ENCODE measurements around the gene STIM2.
A peak's percentile ranks its signal among the peaks of the same experiment; 100 is the strongest.

Gene STIM2

GRCh38 chr4:26884026-26884425 lies 23.4 kb downstream of the STIM2 start:
- Histone ChIP-seq H2AFZ (ENCODE audit: low read length) (no peak overlapping the region), H3K36me3 (ENCODE audit: insufficient read depth, low read length) (no peaks in the 10 kb centered on the region; the same call in 1 of the 2 replicates), H4K20me1 (ENCODE audit: insufficient read depth, low read length, poor library complexity, severe bottlenecking) (peaks cover 11% of the 10 kb centered on the region), H3K9me3 (ENCODE audit: insufficient read depth, low read depth, low read length) (no peaks in the 10 kb centered on the region), H3K9me2 (replicated peaks; ENCODE audit: low read depth, low read length) (no peaks in the 10 kb centered on the region), H3K27me3 (ENCODE audit: insufficient read depth, low read length, poor library complexity, severe bottlenecking) (no peaks in the 10 kb centered on the region), H3K79me2 (ENCODE audit: insufficient read depth, low read length) (peaks cover 63% of the 10 kb centered on the region), H3K4me1 (ENCODE audit: insufficient read depth, low read length, poor library complexity, severe bottlenecking) (peaks cover 41% of the 10 kb centered on the region), H3K4me3 (ENCODE audit: low read length, poor library complexity, severe bottlenecking) (peak overlapping the region; percentile 2), H3K4me2 (ENCODE audit: low read depth, low read length, poor library complexity, severe bottlenecking) (peak overlapping the region; percentile 37), H3K9ac (ENCODE audit: low read depth, low read length, poor library complexity, severe bottlenecking) (no peak overlapping the region), H3F3A (ENCODE audit: low read depth) (no peaks in the 10 kb centered on the region)
- TF ChIP-seq CTCF (conservative IDR thresholded peaks at IDR 0.05; ENCODE audit: low read length) (no peak), EZH2phosphoT487 (IDR thresholded peaks at IDR 0.05; ENCODE audit: borderline replicate concordance) (no peak)

- Histone ChIP-seq H3F3A (ENCODE audit: low read depth) (no peaks in the 10 kb centered on the region), H3K4me1 (ENCODE audit: insufficient read depth, low read length, poor library complexity, severe bottlenecking) (peaks cover 41% of the 10 kb centered on the region), H4K20me1 (ENCODE audit: insufficient read depth, low read length, poor library complexity, severe bottlenecking) (peaks cover 11% of the 10 kb centered on the region), H2AFZ (ENCODE audit: low read length) (no peak overlapping the region), H3K79me2 (ENCODE audit: insufficient read depth, low read length) (peaks cover 63% of the 10 kb centered on the region), H3K9me2 (replicated peaks; ENCODE audit: low read depth, low read length) (no peaks in the 10 kb centered on the region), H3K27me3 (ENCODE audit: insufficient read depth, low read length, poor library complexity, severe bottlenecking) (no peaks in the 10 kb centered on the region), H3K4me3 (ENCODE audit: low read length, poor library complexity, severe bottlenecking) (peak overlapping the region; percentile 2), H3K9ac (ENCODE audit: low read depth, low read length, poor library complexity, severe bottlenecking) (no peak overlapping the region), H3K4me2 (ENCODE audit: low read depth, low read length, poor library complexity, severe bottlenecking) (peak overlapping the region; percentile 37), H3K36me3 (ENCODE audit: insufficient read depth, low read length) (no peaks in the 10 kb centered on the region), H3K9me3 (ENCODE audit: insufficient read depth, low read depth, low read length) (no peaks in the 10 kb centered on the region)
- TF ChIP-seq EZH2phosphoT487 (IDR thresholded peaks at IDR 0.05; ENCODE audit: borderline replicate concordance) (no peak), CTCF (conservative IDR thresholded peaks at IDR 0.05; ENCODE audit: low read length) (no peak)
Measured at GRCh38 chr4:26884486-26884988, 23.9 kb downstream of the STIM2 start.

GRCh38 chr4:26885912-26886274 lies 25.3 kb downstream of the STIM2 start:
- H2AFZ ChIP-seq (ENCODE audit: low read length), result no peak overlapping the region
- H4K20me1 ChIP-seq (ENCODE audit: insufficient read depth, low read length, poor library complexity, severe bottlenecking), result peaks cover 4% of the 10 kb centered on the region
- peak overlapping the region; percentile 55 for H3K4me3 ChIP-seq (ENCODE audit: low read length, poor library complexity, severe bottlenecking)
- peak overlapping the region; percentile 68 for H3K4me2 ChIP-seq (ENCODE audit: low read depth, low read length, poor library complexity, severe bottlenecking)
- H3K9me3 ChIP-seq (ENCODE audit: insufficient read depth, low read depth, low read length), result no peaks in the 10 kb centered on the region
- peak overlapping the region; percentile 0 for H3K9ac ChIP-seq (ENCODE audit: low read depth, low read length, poor library complexity, severe bottlenecking)
- peaks cover 38% of the 10 kb centered on the region for H3K4me1 ChIP-seq (ENCODE audit: insufficient read depth, low read length, poor library complexity, severe bottlenecking)
- H3F3A ChIP-seq (ENCODE audit: low read depth), result no peaks in the 10 kb centered on the region
- H3K36me3 ChIP-seq (ENCODE audit: insufficient read depth, low read length), result no peaks in the 10 kb centered on the region
- peaks cover 63% of the 10 kb centered on the region for H3K79me2 ChIP-seq (ENCODE audit: insufficient read depth, low read length)
- no peaks in the 10 kb centered on the region for H3K27me3 ChIP-seq (ENCODE audit: insufficient read depth, low read length, poor library complexity, severe bottlenecking)
- H3K9me2 ChIP-seq (replicated peaks; ENCODE audit: low read depth, low read length), result no peaks in the 10 kb centered on the region
- TF ChIP-seq EZH2phosphoT487 (IDR thresholded peaks at IDR 0.05; ENCODE audit: borderline replicate concordance), result no peak
- no peak for TF ChIP-seq CTCF (conservative IDR thresholded peaks at IDR 0.05; ENCODE audit: low read length)
